Trophoblast cell (in vitro differentiated cells and primary cell): ENCODE results near the gene SATB1.
"Not testable (repeated sequence)": the region's sequence is repeated elsewhere in the genome, so short reads cannot be mapped to it uniquely, and the experiment has no call there.

ENCODE experiments used
- DNase-seq, 2 donors: peaks; one replicate each; pipeline ENCODE4 v3.0.0-alpha.2; 2016
- H2AFZ ChIP-seq: 2 replicates; pipeline ENCODE4 v1.6.1; 2013; ENCODE audit warnings: low read length, moderate library complexity, mild to moderate bottlenecking; ENCODE audit not compliant: insufficient read depth, poor library complexity
- H2AK5ac ChIP-seq: 2 replicates; pipeline ENCODE4 v1.6.1; 2013; ENCODE audit warnings: mild to moderate bottlenecking, low read length
- H2BK120ac ChIP-seq: 2 replicates; pipeline ENCODE4 v1.6.1; 2013; ENCODE audit warnings: low read length, mild to moderate bottlenecking, moderate library complexity; ENCODE audit not compliant: insufficient read depth, poor library complexity
- H2BK12ac ChIP-seq: 2 replicates; pipeline ENCODE4 v1.6.1; 2013; ENCODE audit warnings: mild to moderate bottlenecking, low read length, moderate library complexity
- H2BK5ac ChIP-seq: 2 replicates; pipeline ENCODE4 v1.6.1; 2013; ENCODE audit warnings: low read length, low read depth, moderate library complexity, mild to moderate bottlenecking; ENCODE audit not compliant: poor library complexity
- H3K14ac ChIP-seq: 2 replicates; pipeline ENCODE4 v1.6.1; 2013; ENCODE audit warnings: mild to moderate bottlenecking, low read length
- H3K18ac ChIP-seq: 2 replicates; pipeline ENCODE4 v1.6.1; 2013; ENCODE audit warnings: mild to moderate bottlenecking, low read length
- H3K23ac ChIP-seq: 2 replicates; pipeline ENCODE4 v1.6.1; 2013; ENCODE audit warnings: low read length
- H3K27ac ChIP-seq: 2 replicates; pipeline ENCODE4 v1.5.1; 2013; ENCODE audit warnings: low read depth, mild to moderate bottlenecking, inconsistent platforms, low read length, moderate library complexity
- H3K27me3 ChIP-seq: 2 replicates; pipeline ENCODE4 v1.6.1; 2013; ENCODE audit warnings: inconsistent platforms, mild to moderate bottlenecking, low read length, moderate library complexity; ENCODE audit not compliant: insufficient read depth
- H3K36me3 ChIP-seq, 2 experiments: 1 replicate in 1 of 2; 2 replicates in 1 of 2; pipeline ENCODE4 v1.6.1; 2013; ENCODE audit warnings: low read length in 2 of 2, mild to moderate bottlenecking in 2 of 2, moderate library complexity in 1 of 2; ENCODE audit not compliant: insufficient read depth in 2 of 2, control insufficient read depth in 1 of 2
- H3K4ac ChIP-seq: 2 replicates; pipeline ENCODE4 v1.6.1; 2013; ENCODE audit warnings: low read depth, mild to moderate bottlenecking, low read length, moderate library complexity
- H3K4me1 ChIP-seq, 2 experiments: 1 replicate in 1 of 2; 2 replicates in 1 of 2; pipeline ENCODE4 v1.6.1; 2013; ENCODE audit warnings: low read length in 2 of 2, mild to moderate bottlenecking in 2 of 2, moderate library complexity in 1 of 2; ENCODE audit not compliant: insufficient read depth in 2 of 2, control insufficient read depth in 1 of 2
- H3K4me2 ChIP-seq: 2 replicates; pipeline ENCODE4 v1.6.1; 2013; ENCODE audit warnings: inconsistent platforms, mild to moderate bottlenecking, low read length, moderate library complexity
- H3K4me3 ChIP-seq: 2 replicates; pipeline ENCODE4 v1.5.1; 2013; ENCODE audit warnings: mild to moderate bottlenecking, low read depth, low read length, inconsistent platforms
- H3K79me1 ChIP-seq: one replicate; pipeline ENCODE4 v1.6.1; 2013; ENCODE audit warnings: low read length
- H3K79me2 ChIP-seq: 2 replicates; pipeline ENCODE4 v1.6.1; 2013; ENCODE audit warnings: low read length, mild to moderate bottlenecking; ENCODE audit not compliant: control insufficient read depth, insufficient read depth, poor library complexity
- H3K9ac ChIP-seq: 2 replicates; pipeline ENCODE4 v1.6.1; 2013; ENCODE audit warnings: mild to moderate bottlenecking, low read length
- H3K9me3 ChIP-seq: 2 replicates; pipeline ENCODE4 v1.6.1; 2013; ENCODE audit warnings: low read depth, mild to moderate bottlenecking, control low read depth, inconsistent platforms, low read length; ENCODE audit not compliant: insufficient read depth
- H4K12ac ChIP-seq: 2 replicates; pipeline ENCODE4 v1.6.1; 2013; ENCODE audit warnings: low read depth, mild to moderate bottlenecking, low read length, moderate library complexity
- H4K8ac ChIP-seq: 2 replicates; pipeline ENCODE4 v1.6.1; 2013; ENCODE audit warnings: low read depth, mild to moderate bottlenecking, low read length, moderate library complexity
- H4K91ac ChIP-seq: one replicate; pipeline ENCODE4 v1.6.1; 2013; ENCODE audit warnings: low read depth, mild to moderate bottlenecking, low read length, moderate library complexity
- WGBS: extraction: QIAGEN DNeasy Blood & Tissue Kit; methylation state at CpG from one replicate; pipeline ENCODE4 v1.1.7; 2013; ENCODE audit warnings: missing lambda C conversion rate; ENCODE audit not compliant: insufficient read length, insufficient coverage; ENCODE audit errors: extremely low coverage; 5-methylcytosine and 5-hydroxymethylcytosine counted together

The SATB1 gene

DNA sequence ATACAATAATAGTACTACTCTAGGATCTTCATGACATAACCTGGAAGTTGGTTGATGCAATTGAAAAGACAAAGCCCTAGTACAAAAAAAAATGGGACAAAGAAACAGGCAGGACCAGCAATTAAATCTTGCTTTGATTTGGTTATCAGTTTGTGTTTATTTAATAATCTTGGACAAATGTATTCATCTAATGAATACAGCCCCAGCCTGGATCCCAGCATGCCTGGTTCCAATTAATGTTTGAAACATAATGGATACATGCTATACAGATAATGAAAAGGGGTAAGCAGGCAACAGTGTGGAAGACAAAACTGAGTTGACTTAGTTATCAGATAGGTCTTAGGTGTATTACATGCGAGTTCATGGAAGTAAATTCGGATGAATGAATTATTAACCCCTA, 29.6 kb upstream of the SATB1 start:
- Histone ChIP-seq H3K9ac (no peak overlapping the region), H3K27me3 (no peaks in the 10 kb centered on the region), H3K4me2 (no peak overlapping the region), H3K14ac (no peak overlapping the region), H2BK5ac (no peak overlapping the region), H3K23ac (no peak overlapping the region), H2AFZ (no peak overlapping the region), H3K27ac (no peak overlapping the region), H3K4ac (no peak overlapping the region), H4K12ac (no peak overlapping the region), H2AK5ac (no peak overlapping the region), H3K9me3 (no peaks in the 10 kb centered on the region), H3K79me2 (no peaks in the 10 kb centered on the region), H3K36me3 (no peaks in the 10 kb centered on the region), H4K8ac (no peak overlapping the region), H3K79me1 (no peaks in the 10 kb centered on the region), H3K4me3 (no peak overlapping the region), H3K18ac (no peak overlapping the region), H3K4me1 (no peaks in the 10 kb centered on the region), H2BK12ac (no peak overlapping the region), H4K91ac (no peak overlapping the region), H2BK120ac (no peak overlapping the region)
- DNase-seq: no peak
- no CpG with 5 or more reads among the region's 2 CpGs for WGBS

DNA sequence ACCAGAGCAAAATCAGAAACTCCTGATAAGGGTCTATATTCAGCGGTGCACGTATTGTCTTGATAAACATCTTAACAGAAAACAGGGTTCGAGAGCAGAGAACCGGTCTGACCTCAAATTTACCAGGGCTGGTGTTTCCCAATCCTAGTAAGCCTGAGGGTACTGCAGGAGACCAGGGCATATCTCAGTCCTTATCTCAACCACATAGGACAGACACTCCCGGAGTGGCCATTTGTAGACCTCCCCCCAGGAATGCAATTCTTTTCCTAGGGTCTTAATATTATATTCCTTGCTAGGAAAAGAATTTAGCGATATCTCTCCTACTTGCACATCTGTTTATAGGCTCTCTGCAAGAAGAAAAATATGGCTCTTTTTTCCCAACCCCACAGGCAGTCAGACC, 24.5 kb upstream of the SATB1 start:
- H3K79me2 ChIP-seq, H3K36me3 ChIP-seq, H3K14ac ChIP-seq, H3K27me3 ChIP-seq, H3K18ac ChIP-seq, H3K9ac ChIP-seq, H2BK5ac ChIP-seq, H3K9me3 ChIP-seq, H4K8ac ChIP-seq, H3K79me1 ChIP-seq, DNase-seq, H4K12ac ChIP-seq, H3K4me3 ChIP-seq, H2BK12ac ChIP-seq, H4K91ac ChIP-seq, H2BK120ac ChIP-seq, H2AFZ ChIP-seq, H3K23ac ChIP-seq, H3K27ac ChIP-seq, H3K4me1 ChIP-seq, H2AK5ac ChIP-seq, H3K4me2 ChIP-seq, H3K4ac ChIP-seq: not testable (repeated sequence)
- no CpG with 5 or more reads among the region's 6 CpGs for WGBS

DNA sequence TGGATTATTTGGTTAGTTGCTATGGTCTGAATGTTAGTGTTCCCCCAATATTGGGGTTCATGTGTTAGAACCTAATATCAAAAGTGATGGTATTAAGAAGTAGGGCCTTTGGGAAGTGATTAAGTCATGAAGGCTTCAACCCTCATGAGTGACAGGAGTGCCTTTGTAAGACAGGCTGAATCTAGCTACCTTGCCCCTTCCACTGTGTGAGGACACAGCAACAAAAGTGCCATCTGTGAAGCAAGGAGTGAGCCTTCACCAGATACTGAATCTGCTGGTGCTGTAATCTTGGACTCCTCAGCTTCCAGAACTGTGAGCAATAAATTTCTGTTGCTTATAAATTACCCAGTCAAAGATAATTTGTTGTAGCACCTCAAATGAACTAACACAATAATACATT, 22.6 kb upstream of the SATB1 start:
- H2AFZ ChIP-seq: no peak overlapping the region
- no peaks in the 10 kb centered on the region for H3K27me3 ChIP-seq
- no peaks in the 10 kb centered on the region for H3K36me3 ChIP-seq
- no peak overlapping the region for H4K12ac ChIP-seq
- no peak overlapping the region for H4K8ac ChIP-seq
- peaks cover 5% of the 10 kb centered on the region for H3K79me2 ChIP-seq
- no peak overlapping the region for H3K14ac ChIP-seq
- no peaks in the 10 kb centered on the region for H3K9me3 ChIP-seq
- H3K9ac ChIP-seq: no peak overlapping the region
- H2BK5ac ChIP-seq: no peak overlapping the region
- no peak overlapping the region for H3K4me2 ChIP-seq
- H3K23ac ChIP-seq: no peak overlapping the region
- peaks cover 9 to 11% of the 10 kb centered on the region in 2 experiments for H3K4me1 ChIP-seq
- H3K27ac ChIP-seq: no peak overlapping the region
- no peak overlapping the region for H3K4me3 ChIP-seq
- DNase-seq: no peak
- H2AK5ac ChIP-seq: no peak overlapping the region
- no peak overlapping the region for H2BK120ac ChIP-seq
- no peak overlapping the region for H4K91ac ChIP-seq
- H3K79me1 ChIP-seq: no peaks in the 10 kb centered on the region
- H3K18ac ChIP-seq: no peak overlapping the region
- no peak overlapping the region for H2BK12ac ChIP-seq
- H3K4ac ChIP-seq: no peak overlapping the region

- Histone ChIP-seq H2BK12ac (no peak overlapping the region), H3K27me3 (no peaks in the 10 kb centered on the region), H4K91ac (no peak overlapping the region), H3K79me2 (peaks cover 5% of the 10 kb centered on the region), H3K4me3 (no peak overlapping the region), H2AK5ac (no peak overlapping the region), H3K14ac (no peak overlapping the region), H3K9me3 (no peaks in the 10 kb centered on the region), H3K36me3 (no peaks in the 10 kb centered on the region), H4K8ac (peak overlapping the region; percentile 38), H4K12ac (no peak overlapping the region), H3K4me1 (peaks cover 9 to 11% of the 10 kb centered on the region in 2 experiments), H2AFZ (no peak overlapping the region), H2BK5ac (no peak overlapping the region), H3K4ac (no peak overlapping the region), H3K27ac (no peak overlapping the region), H3K18ac (no peak overlapping the region), H3K9ac (no peak overlapping the region), H3K79me1 (no peaks in the 10 kb centered on the region), H2BK120ac (no peak overlapping the region), H3K23ac (no peak overlapping the region), H3K4me2 (peak overlapping the region; percentile 98)
- WGBS: no CpG with 5 or more reads among the region's 7 CpGs
- DNase-seq: no peak
These were observed 21.1 kb upstream of the SATB1 start for GRCh38 chr3:18446149-18446825.
